H9 (cell line): ENCODE measurements around the gene FAHD2A. TPM values are rescaled to one million over a fixed set of nuclear protein-coding genes. Genes with fewer than 3 reads are reported as not detected.

Experiments used
- DNase-seq: peaks from one replicate; pipeline ENCODE4 v3.0.0-alpha.2; 2017
- H2AFZ ChIP-seq: one replicate; pipeline ENCODE4 v1.6.1; 2013; ENCODE audit warnings: mild to moderate bottlenecking, low read length, control low read depth, moderate library complexity
- H2AK5ac ChIP-seq: 2 replicates; pipeline ENCODE4 v1.6.1; 2013; ENCODE audit warnings: low read length, control low read depth, mixed read lengths; ENCODE audit not compliant: insufficient read length
- H2BK120ac ChIP-seq: one replicate; pipeline ENCODE4 v1.6.1; 2013; ENCODE audit warnings: low read depth, mild to moderate bottlenecking, low read length, control low read depth, inconsistent platforms; ENCODE audit not compliant: poor library complexity, severe bottlenecking
- H2BK12ac ChIP-seq: 2 replicates; pipeline ENCODE4 v1.6.1; 2013; ENCODE audit warnings: low read length, control low read depth, mixed read lengths, low read depth; ENCODE audit not compliant: insufficient read length
- H2BK15ac ChIP-seq: 2 replicates; pipeline ENCODE4 v1.6.1; 2013; ENCODE audit warnings: low read depth, low read length, control low read depth
- H2BK20ac ChIP-seq: one replicate; pipeline ENCODE4 v1.6.1; 2013; ENCODE audit warnings: low read depth, mild to moderate bottlenecking, low read length, control low read depth, inconsistent platforms; ENCODE audit not compliant: poor library complexity, severe bottlenecking
- H2BK5ac ChIP-seq: 2 replicates; pipeline ENCODE4 v1.6.1; 2013; ENCODE audit warnings: low read length, control low read depth, mixed read lengths; ENCODE audit not compliant: insufficient read length
- H3K14ac ChIP-seq: 2 replicates; pipeline ENCODE4 v1.6.1; 2013; ENCODE audit warnings: low read length, control low read depth; ENCODE audit not compliant: insufficient read depth
- H3K18ac ChIP-seq: 2 replicates; pipeline ENCODE4 v1.6.1; 2013; ENCODE audit warnings: low read depth, mild to moderate bottlenecking, mixed read lengths, low read length, control low read depth; ENCODE audit not compliant: insufficient read length
- H3K23ac ChIP-seq: 2 replicates; pipeline ENCODE4 v1.6.1; 2013; ENCODE audit warnings: low read length, control low read depth, mixed read lengths, low read depth; ENCODE audit not compliant: insufficient read length
- H3K23me2 ChIP-seq: 2 replicates; pipeline ENCODE4 v1.6.1; 2013; ENCODE audit warnings: low read depth, mild to moderate bottlenecking, mixed read lengths, low read length, control low read depth; ENCODE audit not compliant: insufficient read length, poor library complexity, severe bottlenecking
- H3K27ac ChIP-seq: 2 replicates; pipeline ENCODE4 v1.5.1; 2013; ENCODE audit warnings: low read length, control low read depth, mixed read lengths, low read depth; ENCODE audit not compliant: insufficient read length
- H3K27me3 ChIP-seq: 2 replicates; pipeline ENCODE4 v1.6.1; 2013; ENCODE audit warnings: low read length, control low read depth, inconsistent platforms; ENCODE audit not compliant: insufficient read depth
- H3K4ac ChIP-seq: 2 replicates; pipeline ENCODE4 v1.6.1; 2013; ENCODE audit warnings: low read depth, mild to moderate bottlenecking, control low read depth, inconsistent platforms, low read length, moderate library complexity
- H3K4me1 ChIP-seq: 2 replicates; pipeline ENCODE4 v1.6.1; 2013; ENCODE audit warnings: low read length, control low read depth, inconsistent platforms; ENCODE audit not compliant: insufficient read depth
- H3K4me2 ChIP-seq: 2 replicates; pipeline ENCODE4 v1.6.1; 2013; ENCODE audit warnings: low read length, control low read depth, mixed read lengths; ENCODE audit not compliant: insufficient read length, insufficient read depth
- H3K56ac ChIP-seq: 2 replicates; pipeline ENCODE4 v1.6.1; 2013; ENCODE audit warnings: low read depth, mild to moderate bottlenecking, mixed read lengths, low read length, control low read depth; ENCODE audit not compliant: insufficient read length
- H3K79me1 ChIP-seq: 2 replicates; pipeline ENCODE4 v1.6.1; 2013; ENCODE audit warnings: low read depth, mild to moderate bottlenecking, moderate library complexity, low read length, control low read depth, inconsistent platforms; ENCODE audit not compliant: insufficient read depth, poor library complexity, severe bottlenecking
- H3K79me2 ChIP-seq: 2 replicates; pipeline ENCODE4 v1.6.1; 2013; ENCODE audit warnings: low read length, control low read depth, inconsistent platforms; ENCODE audit not compliant: insufficient read depth
- H3K9ac ChIP-seq: 2 replicates; pipeline ENCODE4 v1.6.1; 2013; ENCODE audit warnings: low read length, control low read depth, mixed read lengths; ENCODE audit not compliant: insufficient read length; ENCODE audit errors: extremely low read depth
- H3K9me3 ChIP-seq: one replicate; pipeline ENCODE4 v1.6.1; 2013; ENCODE audit warnings: low read depth, low read length, inconsistent platforms; ENCODE audit not compliant: control insufficient read depth
- H3T11ph ChIP-seq: one replicate; pipeline ENCODE4 v1.6.1; 2013; ENCODE audit warnings: mild to moderate bottlenecking, low read length, control low read depth, inconsistent platforms
- H4K20me1 ChIP-seq: one replicate; pipeline ENCODE4 v1.6.1; 2013; ENCODE audit not compliant: control insufficient read depth, insufficient read length, insufficient read depth
- H4K5ac ChIP-seq: 2 replicates; pipeline ENCODE4 v1.6.1; 2013; ENCODE audit warnings: low read depth, mild to moderate bottlenecking, mixed read lengths, low read length, control low read depth; ENCODE audit not compliant: insufficient read length
- H4K8ac ChIP-seq: replicated peaks from 2 replicates; pipeline ENCODE4 v1.6.1; 2013; ENCODE audit warnings: low read length, control low read depth, mixed read lengths, low read depth; ENCODE audit not compliant: insufficient read length
- H4K91ac ChIP-seq: 2 replicates; pipeline ENCODE4 v1.6.1; 2013; ENCODE audit warnings: low read depth, mild to moderate bottlenecking, moderate library complexity, mixed read lengths, low read length, control low read depth; ENCODE audit not compliant: insufficient read length
- H3K27ac Mint-ChIP-seq, 3 experiments: 2 replicates in 2 of 3; 3 replicates in 1 of 3; pipeline ENCODE4 v1.8.0; 2020 to 2021; ENCODE audit warnings: mixed read lengths in 3 of 3, mild to moderate bottlenecking in 1 of 3, moderate library complexity in 1 of 3
- H3K27me3 Mint-ChIP-seq: 2 replicates; pipeline ENCODE4 v1.8.0; 2021; ENCODE audit warnings: low read depth, mild to moderate bottlenecking, moderate library complexity, mixed read lengths
- H3K36me3 Mint-ChIP-seq, 3 experiments: 2 replicates in 2 of 3; 3 replicates in 1 of 3; pipeline ENCODE4 v1.8.0; 2020 to 2021; ENCODE audit warnings: low read depth in 3 of 3, mixed read lengths in 3 of 3; ENCODE audit not compliant: insufficient read depth in 1 of 3
- H3K4me1 Mint-ChIP-seq, 2 experiments: 2 replicates each; pipeline ENCODE4 v1.8.0; 2020; ENCODE audit warnings: mixed read lengths in 2 of 2
- H3K4me3 Mint-ChIP-seq, 2 experiments: 2 replicates in 1 of 2; 3 replicates in 1 of 2; pipeline ENCODE4 v1.8.0; 2020 to 2021; ENCODE audit warnings: mild to moderate bottlenecking in 2 of 2, mixed read lengths in 2 of 2, moderate library complexity in 1 of 2
- H3K9me3 Mint-ChIP-seq, 2 experiments: 2 replicates in 1 of 2; 3 replicates in 1 of 2; pipeline ENCODE4 v1.8.0; 2020; ENCODE audit warnings: mild to moderate bottlenecking in 2 of 2, mixed read lengths in 2 of 2, moderate library complexity in 1 of 2
- CTCF ChIP-seq: fragments of 200-600 bp; sonication (generic); conservative IDR thresholded peaks from 3 replicates; pipeline ENCODE4 v1.8.0; 2021; ENCODE audit warnings: antibody characterized with exemption, mild to moderate bottlenecking
- WGBS: extraction: QIAGEN DNeasy Blood & Tissue Kit; methylation state at CpG from one replicate; pipeline ENCODE4 v1.1.7; 2013; ENCODE audit warnings: missing lambda C conversion rate, low lambda C conversion rate, mixed read lengths; ENCODE audit not compliant: insufficient read length; ENCODE audit errors: extremely low coverage; 5-methylcytosine and 5-hydroxymethylcytosine counted together
- total RNA-seq: library from RNA; stranded (reverse); gene quantifications from 2 replicates; pipeline ENCODE4 v1.2.1, GENCODE V29; 2021

Gene FAHD2A
- total RNA-seq, 1 experiment from 2014 or later = 39.8 TPM

GRCh38 chr2:95385570-95385984 lies 16.9 kb upstream of the FAHD2A start:
- Histone ChIP-seq H3K4me2 (no peak overlapping the region), H3K4ac (no peak overlapping the region), H4K91ac (no peak overlapping the region), H3K27me3 (no peaks in the 10 kb centered on the region), H2BK20ac (no peak overlapping the region), H3K18ac (no peak overlapping the region), H3T11ph (no peak overlapping the region), H2AFZ (no peak overlapping the region), H3K27ac (no peak overlapping the region), H4K8ac (no peak overlapping the region), H3K23ac (no peak overlapping the region), H2BK5ac (no peak overlapping the region), H3K56ac (no peak overlapping the region), H3K9ac (no peak overlapping the region), H3K14ac (no peak overlapping the region; the same call in 1 of the 2 replicates), H3K9me3 (no peaks in the 10 kb centered on the region), H3K4me1 (no peaks in the 10 kb centered on the region), H4K20me1 (no peaks in the 10 kb centered on the region), H2BK15ac (no peak overlapping the region), H3K79me1 (no peaks in the 10 kb centered on the region), H3K23me2 (no peaks in the 10 kb centered on the region), H3K79me2 (no peaks in the 10 kb centered on the region), H2AK5ac (no peak overlapping the region), H2BK12ac (no peak overlapping the region), H2BK120ac (no peak overlapping the region), H4K5ac (no peak overlapping the region)
- no peaks in the 10 kb centered on the region for H3K9me3 Mint-ChIP-seq
- peak; percentile 23 for DNase-seq
- no peak overlapping the region; a peak in 1 of 7 replicates for H3K27ac Mint-ChIP-seq
- peaks cover 33% of the 10 kb centered on the region for H3K27me3 Mint-ChIP-seq
- TF ChIP-seq CTCF = no peak
- peaks cover 2 to 6% of the 10 kb centered on the region in 2 experiments; a peak in 2 of 4 replicates for H3K4me1 Mint-ChIP-seq
- no peaks in the 10 kb centered on the region for H3K36me3 Mint-ChIP-seq
- no CpG with 5 or more reads among the region's 12 CpGs for WGBS
- no peak overlapping the region for H3K4me3 Mint-ChIP-seq
